PC-3 (cell line): Measurements from ENCODE around the gene POLL. TPM values are rescaled to one million over a fixed set of nuclear protein-coding genes. Genes with fewer than 3 reads are reported as not detected.

Source experiments
- ATAC-seq: fragments of 200-7000 bp; cut with Tn5 transposase; 2 replicates; pipeline ENCODE4 v1.9.1; 2020; ENCODE audit warnings: mild to moderate bottlenecking, moderate library complexity
- BruUV-seq: library from RNA; stranded (reverse); fragments of 400-500 nt; replicated peaks from 2 replicates; lab custom pipeline; 2021; lab: Mats Ljungman, UMichigan
- CTCF ChIA-PET: fragments of 300-600 bp; sonication (Branson Sonifier 250); formaldehyde crosslinking; loops from one replicate; lab custom pipeline; 2022; ENCODE audit warnings: antibody characterized with exemption; lab: Charles Lee
- POLR2A ChIA-PET: fragments of 300-600 bp; sonication (Branson Sonifier 250); formaldehyde crosslinking; loops from one replicate; lab custom pipeline; 2022; ENCODE audit warnings: antibody characterized with exemption; ENCODE audit not compliant: unreplicated experiment; lab: Charles Lee
- DNase-seq: peaks from one replicate; pipeline ENCODE4 v3.0.0-alpha.2; 2015
- H2AFZ ChIP-seq: fragments of 300-600 bp; sonication (generic); 2 replicates; pipeline ENCODE4 v1.6.0; 2016; ENCODE audit warnings: antibody characterized with exemption, low read length
- H3F3A ChIP-seq: fragments of 300-600 bp; sonication (generic); one replicate; pipeline ENCODE4 v1.6.0; 2017; ENCODE audit warnings: antibody characterized with exemption, low read length, control low read depth, mild to moderate bottlenecking; ENCODE audit not compliant: unreplicated experiment
- H3K27ac ChIP-seq: fragments of 300-600 bp; sonication (generic); 2 replicates; pipeline ENCODE4 v1.5.1; 2016; ENCODE audit warnings: mild to moderate bottlenecking, low read length
- H3K27me3 ChIP-seq: fragments of 300-600 bp; sonication (generic); 2 replicates; pipeline ENCODE4 v1.6.1; 2016; ENCODE audit warnings: low read length, mixed read lengths
- H3K36me3 ChIP-seq: fragments of 300-600 bp; sonication (generic); 2 replicates; pipeline ENCODE4 v1.6.1; 2016; ENCODE audit warnings: low read depth, mixed run types, low read length, mixed read lengths
- H3K4me1 ChIP-seq: fragments of 300-600 bp; sonication (generic); 2 replicates; pipeline ENCODE4 v1.5.1; 2016; ENCODE audit warnings: low read length; ENCODE audit not compliant: insufficient read depth
- H3K4me2 ChIP-seq: fragments of 300-600 bp; sonication (generic); 2 replicates; pipeline ENCODE4 v1.6.0; 2016; ENCODE audit warnings: low read length
- H3K4me3 ChIP-seq: fragments of 300-600 bp; sonication (generic); 2 replicates; pipeline ENCODE4 v1.5.1; 2016; ENCODE audit warnings: mild to moderate bottlenecking, low read length, mixed read lengths
- H3K79me2 ChIP-seq: fragments of 300-600 bp; sonication (generic); 2 replicates; pipeline ENCODE4 v1.6.1; 2017; ENCODE audit warnings: low read length, mixed read lengths
- H3K9ac ChIP-seq: fragments of 300-600 bp; sonication (generic); 2 replicates; pipeline ENCODE4 v1.6.0; 2016; ENCODE audit warnings: mild to moderate bottlenecking, low read length
- H3K9me2 ChIP-seq: fragments of 300-600 bp; sonication (generic); replicated peaks from 2 replicates; pipeline ENCODE4 v1.6.1; 2016; ENCODE audit warnings: mixed run types, low read length, mixed read lengths
- H3K9me3 ChIP-seq: fragments of 300-600 bp; sonication (generic); 2 replicates; pipeline ENCODE4 v1.6.1; 2016; ENCODE audit warnings: low read length, mixed read lengths
- H4K20me1 ChIP-seq: fragments of 300-600 bp; sonication (generic); 2 replicates; pipeline ENCODE4 v1.6.1; 2016; ENCODE audit warnings: low read length, mixed read lengths
- EZH2 ChIP-seq: fragments of 300-600 bp; sonication (generic); IDR thresholded peaks from one replicate; pipeline ENCODE4 v1.6.1; 2017; ENCODE audit warnings: antibody characterized with exemption, mild to moderate bottlenecking, low read length; ENCODE audit not compliant: unreplicated experiment
- EZH2phosphoT487 ChIP-seq: fragments of 300-600 bp; sonication (generic); IDR thresholded peaks from 2 replicates; pipeline ENCODE4 v1.6.1; 2018; ENCODE audit warnings: mild to moderate bottlenecking, antibody characterized with exemption, low read length, borderline replicate concordance
- intact Hi-C: fragments of 100-400 bp; cut with micrococcal nuclease; formaldehyde crosslinking; loops from 2 replicates; pipeline ENCODE4 v1.9.0; 2023
- total RNA-seq: library from RNA; depleted of rRNA; stranded (reverse); fragments of >200 nt; gene quantifications from 2 replicates; pipeline ENCODE4 v1.2.3, GENCODE V29; 2014
- TF ChIP-seq, protein P1 (sequence below): fragments of 300-600 bp; sonication (generic); conservative IDR thresholded peaks from 2 replicates; pipeline ENCODE4 v1.5.1; 2017; ENCODE audit warnings: antibody characterized with exemption, low read depth, mild to moderate bottlenecking, low read length

Gene POLL
- total RNA-seq, 1 experiment from 2014 or later = 10.9 TPM

DNA sequence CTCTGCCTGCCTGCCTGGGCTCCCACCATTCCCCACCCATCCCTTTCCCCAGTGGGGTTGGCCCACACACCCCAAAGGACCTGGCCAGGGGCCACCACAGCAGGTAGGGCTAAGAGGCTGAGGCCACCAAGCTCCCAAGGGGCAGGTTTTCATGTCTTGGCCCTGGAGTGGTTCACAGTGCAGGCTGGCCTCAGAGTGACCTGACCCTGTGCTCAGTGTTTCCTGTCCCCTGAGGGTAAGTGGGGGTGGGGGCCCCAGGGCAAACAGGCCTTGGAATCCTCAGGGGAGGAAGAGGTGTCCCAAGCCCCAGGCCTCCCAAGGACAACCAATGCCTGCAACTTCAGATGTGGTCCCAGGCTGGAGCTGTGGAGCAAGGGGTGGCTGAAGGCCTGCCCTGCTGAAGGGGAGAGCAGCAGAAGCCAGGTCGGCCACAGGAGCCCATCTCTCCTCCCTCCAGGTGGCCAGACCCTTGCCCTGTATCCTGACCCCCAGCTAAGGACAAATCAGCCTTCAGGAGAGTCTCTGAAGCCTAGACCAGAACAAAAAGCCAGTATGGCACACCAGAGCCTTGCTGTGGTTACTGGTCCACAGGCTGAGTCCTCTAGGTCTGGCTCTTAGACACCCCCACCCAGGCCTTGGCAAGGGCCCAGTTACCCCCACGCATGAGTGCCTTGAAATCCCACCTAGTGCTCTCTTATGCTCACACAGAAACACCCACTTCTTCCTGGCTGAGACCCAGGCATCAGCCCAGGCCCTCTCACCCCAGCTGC, 27.6 kb downstream of the POLL start:
- no peak for ATAC-seq
- no peaks in the 10 kb centered on the region for H3K9me3 ChIP-seq
- DNase-seq = no peak
- H2AFZ ChIP-seq = no peak overlapping the region
- no peak overlapping the region for H3K9ac ChIP-seq
- H3F3A ChIP-seq = no peaks in the 10 kb centered on the region
- POLR2A ChIA-PET = no interaction called here
- H3K4me2 ChIP-seq = no peak overlapping the region
- H3K4me1 ChIP-seq = no peaks in the 10 kb centered on the region
- H3K27ac ChIP-seq = no peak overlapping the region
- no peak overlapping the region for H3K4me3 ChIP-seq
- H4K20me1 ChIP-seq = no peaks in the 10 kb centered on the region
- intact Hi-C loops = loop anchor here (10.0 kb wide), 1 partner anchor 256 kb away; no protein-coding TSS in a partner anchor
- no peaks in the 10 kb centered on the region for H3K9me2 ChIP-seq
- no peaks in the 10 kb centered on the region for H3K27me3 ChIP-seq
- TF ChIP-seq EZH2phosphoT487 = no peak
- TF ChIP-seq EZH2 = no peak
- TF ChIP-seq, protein P1, sequence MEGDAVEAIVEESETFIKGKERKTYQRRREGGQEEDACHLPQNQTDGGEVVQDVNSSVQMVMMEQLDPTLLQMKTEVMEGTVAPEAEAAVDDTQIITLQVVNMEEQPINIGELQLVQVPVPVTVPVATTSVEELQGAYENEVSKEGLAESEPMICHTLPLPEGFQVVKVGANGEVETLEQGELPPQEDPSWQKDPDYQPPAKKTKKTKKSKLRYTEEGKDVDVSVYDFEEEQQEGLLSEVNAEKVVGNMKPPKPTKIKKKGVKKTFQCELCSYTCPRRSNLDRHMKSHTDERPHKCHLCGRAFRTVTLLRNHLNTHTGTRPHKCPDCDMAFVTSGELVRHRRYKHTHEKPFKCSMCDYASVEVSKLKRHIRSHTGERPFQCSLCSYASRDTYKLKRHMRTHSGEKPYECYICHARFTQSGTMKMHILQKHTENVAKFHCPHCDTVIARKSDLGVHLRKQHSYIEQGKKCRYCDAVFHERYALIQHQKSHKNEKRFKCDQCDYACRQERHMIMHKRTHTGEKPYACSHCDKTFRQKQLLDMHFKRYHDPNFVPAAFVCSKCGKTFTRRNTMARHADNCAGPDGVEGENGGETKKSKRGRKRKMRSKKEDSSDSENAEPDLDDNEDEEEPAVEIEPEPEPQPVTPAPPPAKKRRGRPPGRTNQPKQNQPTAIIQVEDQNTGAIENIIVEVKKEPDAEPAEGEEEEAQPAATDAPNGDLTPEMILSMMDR = no peak
- BruUV-seq = no TSS peak
- no peaks in the 10 kb centered on the region for H3K36me3 ChIP-seq
- CTCF ChIA-PET = no interaction called here
- no peaks in the 10 kb centered on the region for H3K79me2 ChIP-seq

DNA sequence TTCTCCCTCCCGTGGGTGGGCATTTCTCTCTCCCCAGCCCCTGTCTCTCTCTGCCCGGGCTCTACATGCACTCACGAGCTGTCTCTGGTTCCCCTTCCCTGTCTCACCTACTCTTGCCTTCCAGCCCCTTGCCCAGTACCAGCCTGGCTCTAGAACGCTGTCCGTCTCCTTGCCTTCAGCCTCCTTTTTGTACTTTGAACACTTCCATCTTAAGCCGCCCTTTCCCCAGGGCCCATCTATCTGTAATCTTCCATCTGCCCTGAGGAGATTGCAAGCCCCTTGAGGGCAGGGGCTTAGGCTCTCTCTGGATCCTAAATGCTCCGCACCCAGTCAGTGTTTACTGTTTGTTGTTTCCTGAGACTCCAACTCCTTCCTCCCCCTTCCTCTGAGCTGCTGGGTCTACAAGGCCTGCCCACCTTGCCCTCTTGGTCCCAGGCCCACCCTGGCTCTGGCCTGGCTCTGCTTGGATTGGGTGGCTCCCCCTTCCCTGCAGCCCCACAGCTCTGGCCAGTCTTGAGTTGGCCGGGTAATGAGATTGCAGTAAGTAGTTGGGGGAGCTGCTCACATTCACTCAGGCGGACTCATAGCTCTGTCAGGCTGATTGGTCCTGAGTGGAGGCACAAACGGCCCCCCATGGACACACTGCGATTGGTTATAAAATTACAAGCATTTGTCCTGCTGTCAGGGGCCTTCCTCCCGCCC, 28.3 kb downstream of the POLL start:
- H3K79me2 ChIP-seq = no peaks in the 10 kb centered on the region
- BruUV-seq = no TSS peak
- no peak overlapping the region for H2AFZ ChIP-seq
- intact Hi-C loops = loop anchor here (10.0 kb wide), 1 partner anchor 255 kb away; no protein-coding TSS in a partner anchor
- no peaks in the 10 kb centered on the region for H3K36me3 ChIP-seq
- H3K9me3 ChIP-seq = no peaks in the 10 kb centered on the region
- H3K9ac ChIP-seq = no peak overlapping the region
- no peak overlapping the region for H3K4me3 ChIP-seq
- no peaks in the 10 kb centered on the region for H3K9me2 ChIP-seq
- TF ChIP-seq EZH2 = no peak
- no peak for TF ChIP-seq EZH2phosphoT487
- TF ChIP-seq, protein P1 = no peak
- ATAC-seq (no peak), DNase-seq (no peak)
- H3K4me1 ChIP-seq = no peaks in the 10 kb centered on the region
- no peak overlapping the region for H3K27ac ChIP-seq
- H3F3A ChIP-seq = no peaks in the 10 kb centered on the region
- H3K4me2 ChIP-seq = no peak overlapping the region
- no peaks in the 10 kb centered on the region for H4K20me1 ChIP-seq
- ChIA-PET POLR2A (no interaction called here), CTCF (no interaction called here)
- no peaks in the 10 kb centered on the region for H3K27me3 ChIP-seq
